A549 treated with Mapracorat at 1 μM for 4 hours (cell line): ENCODE data around the gene NOP9. TPM values are rescaled to one million over a fixed set of nuclear protein-coding genes. Genes with fewer than 3 reads are reported as not detected.

Experiments
- total RNA-seq: library from RNA; stranded (reverse); fragments of 200-300 nt; extraction: Qiagen RNA extraction; gene quantifications from 5 replicates; pipeline ENCODE4 v1.2.3, GENCODE V29; 2022

The NOP9 gene
- total RNA-seq = 13.5 to 16.8 TPM (median 15.9 TPM) in 5 replicates

GRCh38 chr14:24299255-24300191 is at the start of gene NOP9, which contains the start of gene DHRS1:
Gene NOP9, plus strand, starts transcription at chr14:24299850. Its CDS starts 105 bp downstream, at chr14:24299955.
Gene DHRS1, minus strand, starts transcription at chr14:24299780. Its CDS starts 674 bp downstream, at chr14:24299106.

GRCh38 chr14:24262821-24263733 is 36.6 kb upstream of the NOP9 start, which contains the start of gene TGM1:
Gene TGM1, minus strand, starts transcription at chr14:24263177. Its CDS starts 825 bp downstream, at chr14:24262352.

GRCh38 chr14:24271134-24271833 is 28.4 kb upstream of the NOP9 start, which contains the start of gene RABGGTA:
Gene RABGGTA, minus strand, starts transcription at chr14:24271597. Its CDS starts 482 bp downstream, at chr14:24271115.

GRCh38 chr14:24307575-24308341 is 8.1 kb downstream of the NOP9 start, which contains the start of gene CIDEB:
Gene CIDEB, minus strand, starts transcription at chr14:24307977. Its CDS starts 119 bp downstream, at chr14:24307858.

GRCh38 chr14:24309538-24310264 is 10.1 kb downstream of the NOP9 start, which contains the start of gene LTB4R2:
Gene LTB4R2, plus strand, starts transcription at chr14:24310140. Its CDS starts 525 bp downstream, at chr14:24310665.

GRCh38 chr14:24310646-24311604 is 11.3 kb downstream of the NOP9 start, which contains the start of gene LTB4R:
Gene LTB4R, plus strand, starts transcription at chr14:24311502. Its CDS starts 4,150 bp downstream, at chr14:24315652.

DNA sequence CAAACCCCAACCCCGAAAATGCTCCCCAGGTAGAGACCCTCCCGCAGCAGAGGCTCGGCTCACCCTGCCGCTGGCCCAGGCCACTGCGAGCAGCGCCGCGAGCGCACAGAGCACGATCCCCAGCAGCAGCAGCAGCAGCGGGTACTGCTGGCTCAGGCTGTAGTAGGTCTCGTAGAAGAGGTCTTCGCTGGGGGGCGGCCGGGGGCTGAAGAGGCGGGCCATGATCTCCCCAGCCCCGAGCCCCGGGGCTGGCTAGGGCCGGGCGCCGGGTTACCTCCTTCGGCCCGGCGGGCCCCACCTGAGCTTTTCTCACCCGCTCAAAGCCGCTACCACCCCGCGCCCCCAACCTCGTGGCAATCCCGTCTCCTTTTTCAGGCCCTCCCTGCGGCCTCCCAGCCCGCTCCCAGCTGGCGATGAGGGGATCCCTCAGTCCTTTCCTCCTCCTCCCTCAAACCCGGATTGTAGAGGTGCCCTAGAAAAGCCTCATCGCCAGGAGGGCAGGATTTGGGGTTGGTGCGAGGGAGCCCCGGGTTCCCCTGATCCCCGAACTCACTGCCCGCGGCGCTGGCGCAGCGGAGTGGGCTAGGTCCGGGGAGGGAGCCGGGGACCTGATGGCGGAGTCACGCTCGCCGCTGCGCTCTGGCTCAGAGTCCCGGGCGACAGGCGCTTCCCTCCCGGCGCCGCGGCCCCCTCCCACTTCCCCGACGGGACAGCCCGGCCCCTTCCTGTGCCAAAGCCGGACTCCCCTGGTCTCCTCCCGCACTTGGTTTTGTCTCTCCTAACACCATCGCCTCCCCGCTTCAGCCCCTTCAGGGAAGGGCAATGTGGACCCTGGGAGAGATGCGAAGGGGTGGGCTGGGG is 35.0 kb downstream of the NOP9 start, which contains the start of gene ADCY4:
Gene ADCY4, minus strand, starts transcription at position 641 of the 861 bp plus-strand sequence. Its CDS starts 419 bp downstream, at position 222.

DNA sequence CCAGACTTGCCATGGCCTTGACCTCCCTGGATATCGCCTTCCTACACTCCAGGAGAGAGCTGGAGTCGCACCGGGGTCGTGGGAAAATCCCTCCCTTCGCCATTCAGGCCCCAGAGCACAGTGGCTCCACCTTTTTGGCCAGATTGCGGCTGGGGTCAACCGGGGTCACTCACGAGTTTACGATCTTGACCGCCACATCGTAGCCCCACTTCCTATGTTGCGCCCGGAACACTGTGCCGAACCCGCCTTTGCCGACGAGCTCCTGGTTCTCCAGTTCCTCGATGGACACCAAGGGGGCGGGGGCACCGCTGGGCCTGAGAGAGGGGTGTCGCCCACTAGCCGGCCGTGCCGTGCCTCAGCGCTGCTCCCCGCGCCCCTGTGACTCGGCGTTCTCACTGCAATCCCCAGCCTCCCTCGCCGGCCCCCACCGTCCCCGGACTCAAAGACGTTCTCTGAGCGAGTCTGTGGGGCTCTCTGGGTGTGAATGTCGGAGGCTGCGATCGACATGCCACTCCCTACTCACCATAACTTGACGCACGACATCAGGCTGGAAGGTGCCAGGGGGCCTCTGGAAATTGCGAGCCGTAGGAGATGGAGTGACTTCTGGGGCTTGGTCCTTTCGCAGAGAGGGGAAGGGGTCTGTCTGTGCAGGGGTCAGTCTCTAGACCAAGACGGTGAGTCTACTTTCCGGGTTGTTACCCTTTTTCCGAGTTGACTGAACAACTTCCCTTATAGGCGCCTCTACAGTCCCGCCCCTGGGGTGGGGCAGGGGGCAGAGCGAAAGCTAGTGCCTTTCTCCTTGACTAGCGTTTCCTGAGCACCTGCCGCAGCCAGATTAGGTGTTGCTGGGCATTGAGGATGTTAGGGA is 39.9 kb downstream of the NOP9 start, which contains the start of gene RIPK3:
Gene RIPK3, minus strand, starts transcription at position 708 of the 868 bp plus-strand sequence. Its CDS starts 165 bp downstream, at position 543.

Other genes with a start within 250 kb of the NOP9 start
- 0.35 to 0.74 TPM (median 0.53 TPM) in 5 replicates for gene CARMIL3, start 247.8 kb upstream of the NOP9 start, total RNA-seq
- not detected in 5 replicates for gene CPNE6, start 228.3 kb upstream of the NOP9 start, total RNA-seq
- gene PCK2, start 205.5 kb upstream of the NOP9 start, total RNA-seq = 15.0 to 21.2 TPM (median 19.3 TPM) in 5 replicates
- gene DCAF11, start 185.1 kb upstream of the NOP9 start, total RNA-seq = 20.8 to 22.4 TPM (median 21.9 TPM) in 5 replicates
- 0.56 to 1.1 TPM (median 0.84 TPM) in 5 replicates for gene NRL, start 184.9 kb upstream of the NOP9 start, total RNA-seq
- gene FITM1, start 169.2 kb upstream of the NOP9 start, total RNA-seq = 0.13 to 0.19 TPM in 2 of 5 replicates, not detected in the others
- 159 to 187 TPM (median 162 TPM) in 5 replicates for gene PSME1, start 163.7 kb upstream of the NOP9 start, total RNA-seq
- gene EMC9, start 158.3 kb upstream of the NOP9 start, total RNA-seq = 45.7 to 62.3 TPM (median 60.1 TPM) in 5 replicates
- gene PSME2, start 153.2 kb upstream of the NOP9 start, total RNA-seq = 151 to 185 TPM (median 159 TPM) in 5 replicates
- gene RNF31, start 152.4 kb upstream of the NOP9 start, total RNA-seq = 19.9 to 35.1 TPM (median 34.3 TPM) in 5 replicates
- 16.8 to 21.0 TPM (median 17.7 TPM) in 5 replicates for gene IRF9, start 138.6 kb upstream of the NOP9 start, total RNA-seq
- 3.3 to 6.5 TPM (median 5.3 TPM) in 5 replicates for gene REC8, start 127.8 kb upstream of the NOP9 start, total RNA-seq
- 72.5 to 89.6 TPM (median 84.6 TPM) in 5 replicates for gene IPO4, start 111.0 kb upstream of the NOP9 start, total RNA-seq
- gene TM9SF1, start 104.4 kb upstream of the NOP9 start, total RNA-seq = 58.4 to 64.8 TPM (median 63.8 TPM) in 5 replicates
- gene TSSK4, start 94.2 kb upstream of the NOP9 start, total RNA-seq = not detected in 5 replicates
- 75.9 to 98.1 TPM (median 81.6 TPM) in 5 replicates for gene CHMP4A, start 86.4 kb upstream of the NOP9 start, total RNA-seq
- gene MDP1, start 83.8 kb upstream of the NOP9 start, total RNA-seq = 29.1 to 34.2 TPM (median 30.7 TPM) in 5 replicates
- gene NEDD8, start 67.5 kb upstream of the NOP9 start, total RNA-seq = 450 to 490 TPM (median 458 TPM) in 5 replicates
- gene GMPR2, start 66.9 kb upstream of the NOP9 start, total RNA-seq = 54.1 to 66.3 TPM (median 57.2 TPM) in 5 replicates
- gene TINF2, start 57.2 kb upstream of the NOP9 start, total RNA-seq = 34.4 to 39.3 TPM (median 36.4 TPM) in 5 replicates
- 0.89 to 1.9 TPM (median 1.4 TPM) in 5 replicates for gene TGM1, start 36.7 kb upstream of the NOP9 start, total RNA-seq
- gene RABGGTA, start 28.3 kb upstream of the NOP9 start, total RNA-seq = 15.5 to 19.8 TPM (median 17.5 TPM) in 5 replicates
- 10.4 to 14.5 TPM (median 11.6 TPM) in 5 replicates for gene DHRS1, start 70 bp upstream of the NOP9 start, total RNA-seq
- 0.08 to 0.24 TPM (median 0.17 TPM) in 5 replicates for gene CIDEB, start 8.1 kb downstream of the NOP9 start, total RNA-seq
- 2.1 to 5.7 TPM (median 4.5 TPM) in 5 replicates for gene LTB4R2, start 10.3 kb downstream of the NOP9 start, total RNA-seq
- gene LTB4R, start 11.7 kb downstream of the NOP9 start, total RNA-seq = 4.4 to 7.8 TPM (median 5.9 TPM) in 5 replicates
- gene ADCY4, start 35.2 kb downstream of the NOP9 start, total RNA-seq = not detected in 5 replicates
- gene RIPK3, start 40.1 kb downstream of the NOP9 start, total RNA-seq = not detected in 5 replicates
- gene NFATC4, start 68.3 kb downstream of the NOP9 start, total RNA-seq = 0.16 to 0.42 TPM (median 0.18 TPM) in 5 replicates
- gene NYNRIN, start 99.2 kb downstream of the NOP9 start, total RNA-seq = 0.23 to 0.36 TPM (median 0.29 TPM) in 5 replicates
- gene CBLN3, start 129.8 kb downstream of the NOP9 start, total RNA-seq = 0.77 to 1.2 TPM (median 1.1 TPM) in 5 replicates
- 21.5 to 27.2 TPM (median 26.8 TPM) in 5 replicates for gene KHNYN, start 130.1 kb downstream of the NOP9 start, total RNA-seq
- gene SDR39U1, start 142.9 kb downstream of the NOP9 start, total RNA-seq = 42.7 to 53.0 TPM (median 45.8 TPM) in 5 replicates
- gene CMA1, start 208.4 kb downstream of the NOP9 start, total RNA-seq = not detected in 5 replicates